ENCODE data around the gene GPR176.
A peak's percentile ranks its signal among the peaks of the same experiment; 100 is the strongest.
"Not testable (repeated sequence)": the region's sequence is repeated elsewhere in the genome, so short reads cannot be mapped to it uniquely, and the experiment has no call there.

GPR176 gene

GRCh38 chr15:39852250-39852649 is 67.8 kb downstream of the GPR176 start:
- DNase-seq, result no peak

- DNase-seq, result no peak
These were observed 68.5 kb downstream of the GPR176 start for GRCh38 chr15:39851500-39852092.

- DNase-seq, result no peak
These were observed 69.6 kb downstream of the GPR176 start for GRCh38 chr15:39850436-39850835.

- no peak for DNase-seq
These were observed 74.0 kb downstream of the GPR176 start for GRCh38 chr15:39846108-39846507.

GRCh38 chr15:39845582-39845981 is 74.5 kb downstream of the GPR176 start:
- no peak for DNase-seq

- DNase-seq, result no peak
These were observed 76.5 kb downstream of the GPR176 start for GRCh38 chr15:39843565-39843964.

- DNase-seq, result no peak
These were observed 82.6 kb downstream of the GPR176 start for GRCh38 chr15:39837454-39837853.

GRCh38 chr15:39835550-39835949 is 84.5 kb downstream of the GPR176 start:
- DNase-seq, result no peak

- no peak for DNase-seq
These were observed 85.8 kb downstream of the GPR176 start for GRCh38 chr15:39834256-39834655.

GRCh38 chr15:39833515-39833981 is 86.5 kb downstream of the GPR176 start:
- no peak for DNase-seq

GRCh38 chr15:39830166-39830565 is 89.9 kb downstream of the GPR176 start:
- DNase-seq, result no peak

GRCh38 chr15:39828374-39828931 is 91.6 kb downstream of the GPR176 start:
- DNase-seq, result peak; percentile 25

- DNase-seq, result no peak
These were observed 93.1 kb downstream of the GPR176 start for GRCh38 chr15:39826975-39827374.

- DNase-seq, result no peak
These were observed 96.4 kb downstream of the GPR176 start for GRCh38 chr15:39823634-39824033.

GRCh38 chr15:39820050-39820602 is 99.9 kb downstream of the GPR176 start:
- DNase-seq, result no peak

GRCh38 chr15:39819533-39819932 is 100.5 kb downstream of the GPR176 start:
- DNase-seq, result no peak

GRCh38 chr15:39817892-39818291 is 102.2 kb downstream of the GPR176 start:
- no peak for DNase-seq

- DNase-seq, result no peak
These were observed 105.6 kb downstream of the GPR176 start for GRCh38 chr15:39814489-39814888.

- DNase-seq, result not testable (repeated sequence)
These were observed 107.4 kb downstream of the GPR176 start for GRCh38 chr15:39812651-39813050.

- no peak for DNase-seq
These were observed 111.2 kb downstream of the GPR176 start for GRCh38 chr15:39808909-39809308.

GRCh38 chr15:39807791-39808190 is 112.3 kb downstream of the GPR176 start:
- no peak for DNase-seq

- DNase-seq, result no peak
These were observed 116.0 kb downstream of the GPR176 start for GRCh38 chr15:39804026-39804425.

- DNase-seq, result no peak
These were observed 117.0 kb downstream of the GPR176 start for GRCh38 chr15:39803016-39803415.

GRCh38 chr15:39801641-39802309 is 118.3 kb downstream of the GPR176 start:
- DNase-seq, result no peak

Measured in right hindlimb (tissue), 1 donor.